ENCODE data around the gene DSCAML1. TPM values are rescaled to one million over a fixed set of nuclear protein-coding genes. Genes with fewer than 3 reads are reported as not detected.
A peak's percentile ranks its signal among the peaks of the same experiment; 100 is the strongest.

Gene DSCAML1
- total RNA-seq, 1 experiment from 2014 or later: not detected

GRCh38 chr11:117641008-117641915, 155.8 kb downstream of the DSCAML1 start:
- no peak for DNase-seq (ENCODE audit: low read depth)

- no peak for DNase-seq (ENCODE audit: low read depth)
Measured at GRCh38 chr11:117640041-117640440, 157.0 kb downstream of the DSCAML1 start.

- DNase-seq (ENCODE audit: low read depth): no peak
Measured at GRCh38 chr11:117639601-117640000, 157.4 kb downstream of the DSCAML1 start.

- DNase-seq (ENCODE audit: low read depth): no peak
Measured at GRCh38 chr11:117638911-117639543, 158.0 kb downstream of the DSCAML1 start.

GRCh38 chr11:117634756-117635603, 162.0 kb downstream of the DSCAML1 start:
- no peak for DNase-seq (ENCODE audit: low read depth)

- no peak for DNase-seq (ENCODE audit: low read depth)
Measured at GRCh38 chr11:117633976-117634755, 162.8 kb downstream of the DSCAML1 start.

- DNase-seq (ENCODE audit: low read depth): no peak
Measured at GRCh38 chr11:117633186-117633754, 163.7 kb downstream of the DSCAML1 start.

GRCh38 chr11:117632306-117632705, 164.7 kb downstream of the DSCAML1 start:
- DNase-seq (ENCODE audit: low read depth): no peak

GRCh38 chr11:117631336-117632140, 165.5 kb downstream of the DSCAML1 start:
- no peak for DNase-seq (ENCODE audit: low read depth)

GRCh38 chr11:117629891-117630538, 167.0 kb downstream of the DSCAML1 start:
- DNase-seq (ENCODE audit: low read depth): no peak

GRCh38 chr11:117629146-117629545, 167.9 kb downstream of the DSCAML1 start:
- DNase-seq (ENCODE audit: low read depth): no peak

- DNase-seq (ENCODE audit: low read depth): no peak
Measured at GRCh38 chr11:117627259-117627658, 169.8 kb downstream of the DSCAML1 start.

GRCh38 chr11:117626576-117626975, 170.4 kb downstream of the DSCAML1 start:
- DNase-seq (ENCODE audit: low read depth): no peak

GRCh38 chr11:117625237-117625636, 171.8 kb downstream of the DSCAML1 start:
- no peak for DNase-seq (ENCODE audit: low read depth)

GRCh38 chr11:117623831-117624271, 173.2 kb downstream of the DSCAML1 start:
- DNase-seq (ENCODE audit: low read depth): no peak

- peak; percentile 6 for DNase-seq (ENCODE audit: low read depth)
Measured at GRCh38 chr11:117621226-117621625, 175.8 kb downstream of the DSCAML1 start.

- DNase-seq (ENCODE audit: low read depth): no peak
Measured at GRCh38 chr11:117620659-117621058, 176.4 kb downstream of the DSCAML1 start.

- no peak for DNase-seq (ENCODE audit: low read depth)
Measured at GRCh38 chr11:117620086-117620485, 176.9 kb downstream of the DSCAML1 start.

GRCh38 chr11:117619661-117620060, 177.4 kb downstream of the DSCAML1 start:
- no peak for DNase-seq (ENCODE audit: low read depth)
